ENCODE data around the gene KRT14. TPM values are rescaled to one million over a fixed set of nuclear protein-coding genes. Genes with fewer than 3 reads are reported as not detected.
"Not testable (repeated sequence)": the region's sequence is repeated elsewhere in the genome, so short reads cannot be mapped to it uniquely, and the experiment has no call there.

The KRT14 gene
- polyA plus RNA-seq, 3 donors, result 0.39 TPM; not detected in 2

DNA sequence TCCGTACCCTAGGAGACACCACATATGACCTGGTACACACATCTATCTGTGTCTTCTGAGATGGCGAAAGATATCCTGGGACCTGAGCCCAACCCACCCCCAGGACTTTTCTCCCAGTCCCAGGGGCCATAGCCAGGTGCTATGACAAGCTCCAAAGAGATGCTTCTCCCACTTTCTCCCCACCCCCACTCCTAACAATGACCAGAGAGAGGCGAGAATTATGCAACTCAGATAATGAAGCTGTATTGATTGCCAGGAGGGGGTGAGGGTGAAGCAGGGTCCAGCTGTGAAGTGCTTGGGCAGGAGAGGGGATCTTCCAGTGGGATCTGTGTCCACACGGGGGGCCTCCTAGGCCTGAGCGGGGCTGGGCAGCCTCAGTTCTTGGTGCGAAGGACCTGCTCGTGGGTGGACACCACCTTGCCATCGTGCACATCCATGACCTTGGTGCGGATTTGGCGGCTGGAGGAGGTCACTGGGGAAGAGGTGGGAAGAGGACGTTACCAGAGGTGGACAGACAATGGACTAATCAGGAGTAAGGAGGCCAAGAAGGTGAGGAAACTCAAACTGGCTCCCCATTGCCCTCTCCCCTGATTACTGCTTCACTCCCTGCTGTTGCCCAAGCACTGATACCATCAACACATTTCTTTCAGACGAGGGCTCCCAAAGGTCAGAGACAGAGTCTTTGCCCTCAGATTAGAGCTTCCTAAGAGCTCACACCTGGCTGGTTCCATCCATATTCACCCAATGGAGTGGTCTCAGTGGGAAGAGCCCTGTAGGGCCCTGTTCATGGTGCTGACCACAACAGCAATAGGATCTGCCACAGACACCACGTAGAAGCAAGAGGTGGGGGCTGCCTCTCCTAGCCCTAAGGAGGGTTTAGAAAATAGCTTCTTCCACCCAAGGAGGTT is 4.4 kb downstream of the KRT14 start:
- DNase-seq (ENCODE audit: extremely low read depth in 1 of 11, low read depth in 9 of 11, low spot score in 4 of 11), result not testable (repeated sequence)

GRCh38 chr17:41581366-41582060 is 5.2 kb downstream of the KRT14 start:
- DNase-seq (ENCODE audit: extremely low read depth in 1 of 11, low read depth in 9 of 11, low spot score in 4 of 11), result no peak

DNA sequence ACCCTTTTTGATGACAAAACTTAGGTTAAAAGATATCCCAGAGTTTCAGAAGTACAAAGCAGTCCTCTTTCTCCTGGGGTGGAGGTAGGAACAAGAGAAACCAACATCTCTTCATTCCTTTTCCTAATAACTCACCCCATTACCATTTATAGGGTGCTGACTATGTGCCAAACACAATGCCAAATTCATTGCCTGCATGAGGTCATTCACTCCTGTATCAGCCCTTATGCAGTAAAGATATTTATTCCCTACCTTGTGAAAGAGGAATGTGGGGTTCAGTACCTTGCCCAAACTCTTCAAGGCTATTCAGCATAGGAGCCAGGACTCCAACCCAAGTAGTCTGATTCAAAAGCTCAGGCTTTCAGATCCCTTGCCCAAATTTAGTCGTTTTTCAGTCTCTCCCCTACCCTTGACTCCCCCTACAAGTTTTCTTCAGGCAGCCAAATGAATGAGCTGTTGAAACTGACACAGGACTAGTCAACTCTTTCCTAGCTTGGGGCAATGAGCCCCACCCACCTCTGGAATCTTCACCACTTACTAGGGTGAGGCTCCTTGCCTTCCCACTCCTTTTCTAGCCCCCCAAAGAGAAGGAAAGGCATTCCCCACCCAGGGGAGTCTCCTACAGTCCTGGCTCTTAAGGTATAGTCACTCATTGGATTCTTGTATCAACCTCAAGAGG is 5.9 kb downstream of the KRT14 start:
- DNase-seq (ENCODE audit: extremely low read depth in 1 of 11, low read depth in 9 of 11, low spot score in 4 of 11), result no peak

GRCh38 chr17:41580244-41580575 is 6.5 kb downstream of the KRT14 start:
- DNase-seq (ENCODE audit: extremely low read depth in 1 of 11, low read depth in 9 of 11, low spot score in 4 of 11), result no peak

DNA sequence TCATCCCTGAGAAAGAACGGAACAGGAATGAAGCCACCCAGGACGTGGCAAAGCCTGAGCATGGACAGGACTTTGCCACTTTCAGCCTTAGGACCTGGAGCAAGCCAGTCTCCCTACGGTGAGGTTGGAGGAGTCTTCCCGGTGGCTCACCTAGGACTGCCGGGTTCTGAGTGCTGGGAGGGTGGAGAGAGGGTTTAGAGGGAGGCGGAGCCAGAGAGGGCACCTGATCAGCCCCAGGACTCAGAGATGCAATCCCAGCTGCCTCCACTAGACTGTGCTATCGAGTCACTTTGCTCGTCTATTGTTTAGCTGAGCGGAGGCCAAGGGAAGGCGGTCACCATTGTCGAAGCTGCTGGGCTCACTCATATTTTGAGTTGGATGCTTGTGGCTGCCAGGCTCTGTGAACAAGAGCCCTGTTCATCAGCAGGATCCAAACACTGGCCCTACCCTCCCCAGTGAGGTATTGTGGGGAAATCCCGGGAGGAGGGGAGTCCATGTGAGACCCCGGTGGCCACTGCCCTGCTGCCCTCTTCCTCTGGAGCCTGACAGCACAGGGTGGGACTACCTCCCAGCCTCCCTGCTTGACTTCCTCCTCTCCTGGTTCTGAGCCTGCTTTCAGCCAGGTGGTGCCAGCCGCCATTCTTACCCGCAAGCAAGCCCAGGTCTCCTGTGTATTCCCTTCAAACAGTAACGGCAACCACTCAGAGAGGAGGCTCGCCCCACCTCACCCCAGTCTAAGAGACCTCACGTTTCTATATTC is 7.0 kb downstream of the KRT14 start:
- DNase-seq (ENCODE audit: extremely low read depth in 1 of 11, low read depth in 9 of 11, low spot score in 4 of 11), result peak; percentile 70 to 88 (median 81)

DNA sequence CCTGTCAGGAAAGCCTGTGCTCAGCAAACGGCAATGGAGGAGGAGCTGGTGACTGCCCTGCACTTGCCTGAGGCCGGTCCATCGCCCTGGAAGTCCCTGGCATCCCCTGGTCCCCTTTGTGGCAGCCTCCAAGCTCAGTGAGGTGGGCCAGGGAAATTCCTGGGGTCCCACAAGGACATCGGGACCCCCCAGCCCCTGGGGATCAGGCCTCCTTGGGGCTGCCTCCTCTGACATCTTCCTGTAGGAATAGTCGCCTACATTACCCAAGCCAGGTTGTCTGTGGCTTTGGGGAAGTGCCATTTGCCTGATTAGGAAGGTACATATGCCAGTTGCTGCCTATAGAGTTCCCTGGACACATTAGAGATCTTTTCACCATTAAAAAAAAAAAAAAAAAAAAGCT is 7.7 kb downstream of the KRT14 start:
- no peak for DNase-seq (ENCODE audit: extremely low read depth in 1 of 11, low read depth in 9 of 11, low spot score in 4 of 11)

DNA sequence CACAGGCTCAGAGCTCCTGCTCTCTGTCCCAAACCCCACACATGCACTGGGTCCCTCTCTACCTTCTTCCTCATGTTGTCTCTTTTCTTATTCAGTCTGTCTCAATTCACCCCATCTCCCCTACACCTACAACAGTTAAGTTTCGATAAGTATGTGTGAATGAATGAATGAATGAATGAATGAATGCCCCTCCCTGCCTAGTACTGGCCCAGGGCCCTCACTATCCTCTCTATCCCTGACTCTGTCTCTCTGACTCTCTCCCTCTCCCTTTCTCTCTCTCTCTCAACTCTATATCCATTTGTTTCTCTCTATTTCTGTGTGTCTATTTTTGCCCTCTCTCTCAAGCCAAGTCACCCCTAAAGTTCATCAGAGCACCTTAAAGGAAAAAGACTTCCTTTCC is 8.2 kb downstream of the KRT14 start:
- no peak for DNase-seq (ENCODE audit: extremely low read depth in 1 of 11, low read depth in 9 of 11, low spot score in 4 of 11)

- not testable (repeated sequence) for DNase-seq (ENCODE audit: extremely low read depth in 1 of 11, low read depth in 9 of 11, low spot score in 4 of 11)
Observed at GRCh38 chr17:41576740-41577139, 10.0 kb downstream of the KRT14 start.

DNA sequence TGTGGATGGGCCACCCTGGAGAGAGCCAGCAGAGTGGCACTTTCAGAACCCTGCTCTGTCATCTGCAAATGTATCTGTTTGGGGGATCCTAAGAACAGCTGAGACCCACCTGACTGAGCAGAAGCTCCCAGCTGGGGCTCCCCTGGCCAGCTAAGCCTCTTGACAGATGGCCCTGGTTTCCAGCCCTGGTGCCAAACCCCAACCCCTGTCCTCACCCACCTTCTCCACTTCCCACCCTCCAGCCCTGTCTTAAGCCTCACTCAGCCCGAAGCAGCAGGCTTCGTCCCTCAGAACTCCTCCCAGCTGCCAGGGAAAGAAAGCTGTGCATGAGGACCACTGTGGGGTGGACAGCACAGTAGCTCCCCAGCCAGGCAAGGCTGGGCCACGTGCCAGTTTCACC is 11.4 kb downstream of the KRT14 start:
- DNase-seq (ENCODE audit: extremely low read depth in 1 of 11, low read depth in 9 of 11, low spot score in 4 of 11), result no peak

GRCh38 chr17:41571561-41572434 is 14.9 kb downstream of the KRT14 start, which contains the start of gene KRT9:
Gene KRT9, minus strand, starts transcription at chr17:41572059. Its CDS starts 67 bp downstream, at chr17:41571992.
- no peak for DNase-seq (ENCODE audit: extremely low read depth in 1 of 11, low read depth in 9 of 11, low spot score in 4 of 11)

DNA sequence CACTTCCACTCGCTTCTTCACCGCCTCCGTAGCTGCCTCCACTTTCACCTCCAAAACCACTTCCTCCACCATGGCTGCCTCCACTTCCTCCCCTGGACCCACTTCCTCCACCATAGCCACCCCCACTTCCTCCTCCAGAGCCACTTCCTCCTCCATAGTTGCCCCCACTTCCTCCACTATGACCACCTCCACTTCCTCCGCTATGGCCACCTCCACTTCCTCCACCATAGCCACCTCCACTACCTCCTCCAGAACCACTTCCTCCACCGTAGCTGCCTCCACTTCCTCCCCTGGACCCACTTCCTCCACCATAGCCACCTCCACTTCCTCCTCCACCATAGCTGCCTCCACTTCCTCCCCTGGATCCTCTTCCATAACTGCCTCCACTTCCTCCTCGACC is 19.4 kb downstream of the KRT14 start:
- DNase-seq (ENCODE audit: extremely low read depth in 1 of 11, low read depth in 9 of 11, low spot score in 4 of 11), result no peak

- no peak for DNase-seq (ENCODE audit: extremely low read depth in 1 of 11, low read depth in 9 of 11, low spot score in 4 of 11)
Observed at GRCh38 chr17:41565338-41565737, 21.4 kb downstream of the KRT14 start.

- DNase-seq (ENCODE audit: extremely low read depth in 1 of 11, low read depth in 9 of 11, low spot score in 4 of 11), result no peak
Observed at GRCh38 chr17:41563607-41564170, 23.0 kb downstream of the KRT14 start.

DNA sequence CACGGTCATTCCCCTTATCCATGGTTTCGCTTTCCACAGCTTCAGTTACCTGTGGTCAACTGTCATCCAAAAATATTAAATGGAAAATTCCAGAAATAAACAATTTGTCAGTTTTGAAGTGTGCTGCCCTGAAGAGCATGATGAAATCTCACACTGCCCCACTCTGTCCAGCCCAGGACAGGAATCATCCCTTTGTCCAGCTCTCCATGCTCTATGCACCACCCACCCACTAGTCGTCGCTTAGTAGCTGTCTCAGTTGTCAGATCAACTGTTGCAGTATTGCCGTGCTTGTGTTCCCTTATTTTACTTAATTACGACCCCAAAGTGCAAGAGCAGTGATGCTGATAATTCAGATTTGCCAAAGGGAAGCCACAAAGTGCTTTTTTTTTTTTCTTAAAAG is 25.1 kb downstream of the KRT14 start:
- no peak for DNase-seq (ENCODE audit: extremely low read depth in 1 of 11, low read depth in 9 of 11, low spot score in 4 of 11)

- DNase-seq (ENCODE audit: extremely low read depth in 1 of 11, low read depth in 9 of 11, low spot score in 4 of 11), result no peak
Observed at GRCh38 chr17:41559548-41559947, 27.1 kb downstream of the KRT14 start.

DNA sequence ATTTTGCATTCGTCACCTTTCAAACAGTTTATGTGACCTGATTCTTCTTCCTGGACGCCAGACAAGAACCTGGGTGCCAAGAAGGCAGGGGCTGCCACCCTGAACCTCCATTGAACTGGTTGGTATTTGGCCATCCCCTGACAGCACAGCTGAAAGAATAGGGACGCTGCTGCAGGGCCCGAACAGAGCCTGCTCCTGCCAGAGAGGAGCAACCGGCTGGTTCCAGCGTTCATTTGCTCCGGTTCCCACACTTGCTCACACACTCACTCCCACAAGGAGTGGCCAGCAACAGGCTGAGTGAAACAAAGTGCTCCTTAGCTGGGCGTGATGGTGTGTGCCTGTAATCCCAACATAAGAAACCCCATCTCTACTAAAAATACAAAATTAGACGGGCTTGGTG is 29.8 kb downstream of the KRT14 start:
- DNase-seq (ENCODE audit: extremely low read depth in 1 of 11, low read depth in 9 of 11, low spot score in 4 of 11), result no peak

GRCh38 chr17:41556306-41556705 is 30.4 kb downstream of the KRT14 start:
- DNase-seq (ENCODE audit: extremely low read depth in 1 of 11, low read depth in 9 of 11, low spot score in 4 of 11), result no peak

Data from renal cortex interstitium (tissue), 11 donors.